DOHH2 (cell line): Measurements from ENCODE around the gene TRIM28.

Experiments
- H3F3A ChIP-seq: fragments of 200-600 bp; sonication (generic), shearing (Covaris generic); 2 replicates; pipeline ENCODE4 v1.6.0; 2016; ENCODE audit warnings: antibody characterized with exemption, mild to moderate bottlenecking; ENCODE audit not compliant: control insufficient read depth, insufficient read depth
- H3K27ac ChIP-seq: fragments of 200-600 bp; sonication (generic); 2 replicates; pipeline ENCODE4 v1.5.1; 2014; ENCODE audit warnings: low read depth, mild to moderate bottlenecking, low read length, moderate library complexity
- H3K27me3 ChIP-seq: fragments of 200-600 bp; sonication (generic); 2 replicates; pipeline ENCODE4 v1.6.1; 2014; ENCODE audit warnings: mild to moderate bottlenecking, low read length, mixed read lengths; ENCODE audit not compliant: control insufficient read depth
- H3K36me3 ChIP-seq: fragments of 200-600 bp; sonication (generic); 2 replicates; pipeline ENCODE4 v1.6.1; 2014; ENCODE audit warnings: mild to moderate bottlenecking, low read length, moderate library complexity, mixed read lengths; ENCODE audit not compliant: control insufficient read depth
- H3K4me1 ChIP-seq: fragments of 200-600 bp; sonication (generic); 2 replicates; pipeline ENCODE4 v1.6.1; 2014; ENCODE audit warnings: mild to moderate bottlenecking, low read length, mixed read lengths; ENCODE audit not compliant: control insufficient read depth
- H3K4me2 ChIP-seq: fragments of 200-600 bp; sonication (generic); 2 replicates; pipeline ENCODE4 v1.6.0; 2014; ENCODE audit warnings: mild to moderate bottlenecking, low read length, moderate library complexity
- H3K4me3 ChIP-seq: fragments of 200-600 bp; sonication (generic); 2 replicates; pipeline ENCODE4 v1.5.1; 2014; ENCODE audit warnings: mild to moderate bottlenecking, low read length, mixed read lengths
- H3K79me2 ChIP-seq: fragments of 200-600 bp; sonication (generic); 2 replicates; pipeline ENCODE4 v1.6.1; 2014; ENCODE audit warnings: mild to moderate bottlenecking, low read length, mixed read lengths; ENCODE audit not compliant: control insufficient read depth
- H3K9me2 ChIP-seq: fragments of 200-600 bp; sonication (generic); replicated peaks from 2 replicates; pipeline ENCODE4 v1.6.1; 2014; ENCODE audit warnings: mild to moderate bottlenecking, low read length, mixed read lengths; ENCODE audit not compliant: control insufficient read depth
- H3K9me3 ChIP-seq: fragments of 200-600 bp; sonication (generic); 2 replicates; pipeline ENCODE4 v1.6.1; 2014; ENCODE audit warnings: antibody characterized with exemption, low read length, mixed read lengths; ENCODE audit not compliant: control insufficient read depth, insufficient read depth
- H4K20me1 ChIP-seq: fragments of 200-600 bp; sonication (generic); 2 replicates; pipeline ENCODE4 v1.6.0; 2014; ENCODE audit warnings: low read depth, mild to moderate bottlenecking, antibody characterized with exemption, low read length, moderate library complexity; ENCODE audit not compliant: control insufficient read depth, insufficient read depth
- CTCF ChIP-seq: fragments of 200-600 bp; sonication (generic); IDR thresholded peaks from one replicate; pipeline ENCODE4 v1.5.1; 2014; ENCODE audit warnings: antibody characterized with exemption, mild to moderate bottlenecking, low read depth, low read length; ENCODE audit not compliant: poor library complexity, severe bottlenecking
- EZH2phosphoT487 ChIP-seq: fragments of 200-600 bp; sonication (generic); IDR thresholded peaks from 2 replicates; pipeline ENCODE4 v1.6.1; 2017; ENCODE audit warnings: borderline replicate concordance, mild to moderate bottlenecking, antibody characterized with exemption, low read length, moderate library complexity, mixed read lengths

Gene TRIM28

GRCh38 chr19:58522709-58523108 is 21.2 kb upstream of the TRIM28 start:
- no peaks in the 10 kb centered on the region for H3K27me3 ChIP-seq
- H3K4me1 ChIP-seq = peaks cover 15% of the 10 kb centered on the region
- H3K79me2 ChIP-seq = peaks cover 20% of the 10 kb centered on the region
- no peaks in the 10 kb centered on the region for H4K20me1 ChIP-seq
- no peak for TF ChIP-seq CTCF
- TF ChIP-seq EZH2phosphoT487 = no peak
- H3F3A ChIP-seq = peaks cover 7% of the 10 kb centered on the region; the same call in 1 of the 2 replicates
- no peaks in the 10 kb centered on the region for H3K36me3 ChIP-seq
- no peak overlapping the region for H3K4me3 ChIP-seq
- H3K4me2 ChIP-seq = no peak overlapping the region
- H3K9me2 ChIP-seq = no peaks in the 10 kb centered on the region
- H3K9me3 ChIP-seq = no peaks in the 10 kb centered on the region
- no peak overlapping the region for H3K27ac ChIP-seq

- Histone ChIP-seq H3K36me3 (no peaks in the 10 kb centered on the region), H3K27me3 (no peaks in the 10 kb centered on the region), H3K4me3 (no peak overlapping the region), H4K20me1 (no peaks in the 10 kb centered on the region), H3K79me2 (no peaks in the 10 kb centered on the region), H3K9me3 (no peaks in the 10 kb centered on the region), H3K4me2 (no peak overlapping the region), H3F3A (peaks cover 2% of the 10 kb centered on the region; the same call in 1 of the 2 replicates), H3K9me2 (no peaks in the 10 kb centered on the region), H3K27ac (no peak overlapping the region), H3K4me1 (peaks cover 24% of the 10 kb centered on the region)
- no peak for TF ChIP-seq CTCF
- no peak for TF ChIP-seq EZH2phosphoT487
Measured at GRCh38 chr19:58529405-58529804, 14.5 kb upstream of the TRIM28 start.

GRCh38 chr19:58531034-58531840 is 12.6 kb upstream of the TRIM28 start:
- H4K20me1 ChIP-seq = no peaks in the 10 kb centered on the region
- no peaks in the 10 kb centered on the region for H3K9me2 ChIP-seq
- no peaks in the 10 kb centered on the region for H3K36me3 ChIP-seq
- TF ChIP-seq EZH2phosphoT487 (no peak), CTCF (no peak)
- H3K27ac ChIP-seq = peak overlapping the region; percentile 2; the same call in 1 of the 2 replicates
- H3K27me3 ChIP-seq = no peaks in the 10 kb centered on the region
- peaks cover 24% of the 10 kb centered on the region for H3K4me1 ChIP-seq
- H3K4me2 ChIP-seq = peak overlapping the region; percentile 52
- no peaks in the 10 kb centered on the region for H3K79me2 ChIP-seq
- H3K4me3 ChIP-seq = peak overlapping the region; percentile 52
- H3F3A ChIP-seq = peaks cover 2% of the 10 kb centered on the region; the same call in 1 of the 2 replicates
- no peaks in the 10 kb centered on the region for H3K9me3 ChIP-seq
